ENCODE results near the gene ITGAL. TPM values are rescaled to one million over a fixed set of nuclear protein-coding genes. Genes with fewer than 3 reads are reported as not detected.

ITGAL gene
- total and polyA plus RNA-seq, 2 of the 8 experiments (the other 6 are each of a cell fraction or from before 2014, with no cell fraction given): not detected

GRCh38 chr16:30458561-30459394, 13.8 kb upstream of the ITGAL start:
- ChIA-PET POLR2A (ENCODE audit: partially characterized antibody) (no interaction called here), CTCF (ENCODE audit: partially characterized antibody) (interaction anchor here (0.9 to 4.1 kb wide), 6 partner anchors 10 to 170 kb away, joined by 4 to 21 read pairs (median 7); partner anchors contain the start of gene DCTPP1)
- FAIRE-seq: no peak

More at GRCh38 chr16:30458561-30459394, 13.8 kb upstream of the ITGAL start:
- H2AK5ac ChIP-seq (ENCODE audit: low read depth, low read length): no peak overlapping the region
- H3K9ac ChIP-seq (replicated peaks in 1 of 4; ENCODE audit: extremely low read depth in 1 of 4, low read depth in 3 of 4, low read length in 3 of 4): peak overlapping the region in 1 of 4 experiments; percentile 15; a peak in 1 of 7 replicates
- no peak overlapping the region for H3K4me3 ChIP-seq (ENCODE audit: extremely low read depth in 1 of 4, insufficient read depth in 2 of 4, low read depth in 3 of 4, low read length in 4 of 4)
- TF ChIP-seq CHD1 (IDR thresholded peaks at IDR 0.05; ENCODE audit: low read depth, low read length): no peak
- no peak for TF ChIP-seq SAP30 (IDR thresholded peaks at IDR 0.05; ENCODE audit: insufficient read depth, insufficient replicate concordance, low read length)
- TF ChIP-seq SIRT6 (IDR thresholded peaks at IDR 0.05; ENCODE audit: low read length): no peak
- TF ChIP-seq RAD21 (IDR thresholded peaks at IDR 0.05 in 1 of 2, conservative IDR thresholded peaks at IDR 0.05 in 1 of 2; ENCODE audit: low read depth in 2 of 2, low read length in 2 of 2): no peak
- no peak for TF ChIP-seq KDM4A (IDR thresholded peaks at IDR 0.05; ENCODE audit: low read depth, low read length, severe bottlenecking)
- TF ChIP-seq YY1 (IDR thresholded peaks at IDR 0.05; ENCODE audit: low read depth, low read length): no peak
- TF ChIP-seq HDAC2 (IDR thresholded peaks at IDR 0.05; ENCODE audit: borderline replicate concordance in 1 of 2, low read depth in 2 of 2, low read length in 2 of 2): no peak
- no peak for TF ChIP-seq CTBP2 (IDR thresholded peaks at IDR 0.05; ENCODE audit: borderline replicate concordance, insufficient read depth, insufficient read length, low read length)
- no peak overlapping the region for H3K27ac ChIP-seq (ENCODE audit: low read depth, low read length)
- H3K18ac ChIP-seq (ENCODE audit: extremely low read depth, low read length): no peak overlapping the region
- no peaks in the 10 kb centered on the region for H3K9me3 ChIP-seq (ENCODE audit: insufficient read depth in 2 of 2, low read depth in 1 of 2, low read length in 1 of 2)
- H3K14ac ChIP-seq (ENCODE audit: insufficient read length): no peak overlapping the region
- H3K4me1 ChIP-seq (replicated peaks in 1 of 4; ENCODE audit: control insufficient read depth in 3 of 4, insufficient read depth in 4 of 4, low read length in 3 of 4): no peaks in the 10 kb centered on the region
- no peak overlapping the region for H3K4ac ChIP-seq (replicated peaks; ENCODE audit: insufficient read length, low read depth, low read length)
- no peak overlapping the region for H3K56ac ChIP-seq (replicated peaks; ENCODE audit: insufficient read length, low read depth, low read length)
- no peaks in the 10 kb centered on the region for H3K79me2 ChIP-seq (ENCODE audit: control insufficient read depth in 1 of 2, insufficient read depth in 2 of 2, low read length in 2 of 2)
- H3K23me2 ChIP-seq (ENCODE audit: low read depth, low read length): no peaks in the 10 kb centered on the region
- H3K79me1 ChIP-seq (ENCODE audit: low read depth, low read length): no peaks in the 10 kb centered on the region
- 92% methylated on average over 22 of the region's 22 CpGs; no CpG with 5 or more reads in 1 of the 2 experiments for WGBS, 2 experiments (ENCODE audit: extremely low coverage in 1 of 2, insufficient coverage in 1 of 2, insufficient read length in 1 of 2, insufficient replicate concordance in 2 of 2, low coverage in 1 of 2, low lambda C conversion rate in 2 of 2, missing lambda C conversion rate in 1 of 2)
- H4K20me1 ChIP-seq (replicated peaks in 1 of 2; ENCODE audit: control insufficient read depth in 1 of 2, insufficient read depth in 2 of 2, low read length in 2 of 2): no peaks in the 10 kb centered on the region
- H2BK120ac ChIP-seq (replicated peaks; ENCODE audit: low read depth, low read length): no peak overlapping the region
- H3K23ac ChIP-seq (ENCODE audit: insufficient read length): no peak overlapping the region
- no peak overlapping the region for H2BK15ac ChIP-seq (ENCODE audit: low read length)
- H3K4me2 ChIP-seq (ENCODE audit: insufficient read depth in 1 of 2, low read depth in 2 of 2, low read length in 2 of 2): no peak overlapping the region
- H2AFZ ChIP-seq (ENCODE audit: low read length): peak overlapping the region; percentile 29
- no peak overlapping the region for H2BK12ac ChIP-seq (ENCODE audit: low read depth, low read length)
- H4K91ac ChIP-seq (replicated peaks; ENCODE audit: insufficient read length, low read length): no peak overlapping the region
- H4K8ac ChIP-seq (ENCODE audit: extremely low read depth, insufficient read depth, low read length): no peak overlapping the region
- H2BK20ac ChIP-seq (ENCODE audit: low read length): no peak overlapping the region
- no peak overlapping the region for H4K5ac ChIP-seq (ENCODE audit: insufficient read length, low read depth, low read length)
- H3K36me3 ChIP-seq (ENCODE audit: control insufficient read depth in 2 of 4, insufficient read depth in 4 of 4, low read length in 3 of 4): no peaks in the 10 kb centered on the region
- no peaks in the 10 kb centered on the region; a peak in 1 of 7 replicates for H3K27me3 ChIP-seq (replicated peaks in 1 of 4; ENCODE audit: control insufficient read depth in 3 of 4, extremely low read depth in 1 of 4, insufficient read depth in 3 of 4, low read length in 3 of 4)
- DNase-seq (ENCODE audit: low read depth in 1 of 2, low spot score in 2 of 2): no peak
- H2BK5ac ChIP-seq (ENCODE audit: low read depth, low read length): no peak overlapping the region
